ENCODE measurements around the gene JAKMIP2.

- TF ChIP-seq CTCF (IDR thresholded peaks at IDR 0.05; ENCODE audit: insufficient read depth, low read length) (no peak), REST (IDR thresholded peaks at IDR 0.05; ENCODE audit: insufficient replicate concordance, low read depth) (no peak), POLR2AphosphoS5 (IDR thresholded peaks at IDR 0.05; ENCODE audit: low read depth) (no peak), GABPA (IDR thresholded peaks at IDR 0.05; ENCODE audit: low read depth) (no peak), SPI1 (IDR thresholded peaks at IDR 0.05; ENCODE audit: borderline replicate concordance, low read depth) (no peak)
Observed at GRCh38 chr5:147555176-147555575, 227.4 kb downstream of the JAKMIP2 start.

Data from HL-60 (cell line).